ENCODE data around the gene KCNAB1. TPM values are rescaled to one million over a fixed set of nuclear protein-coding genes. Genes with fewer than 3 reads are reported as not detected.

The KCNAB1 gene
- total and polyA plus RNA-seq, 4 donors, result 0.76 to 2.8 (median 1.0) TPM

DNA sequence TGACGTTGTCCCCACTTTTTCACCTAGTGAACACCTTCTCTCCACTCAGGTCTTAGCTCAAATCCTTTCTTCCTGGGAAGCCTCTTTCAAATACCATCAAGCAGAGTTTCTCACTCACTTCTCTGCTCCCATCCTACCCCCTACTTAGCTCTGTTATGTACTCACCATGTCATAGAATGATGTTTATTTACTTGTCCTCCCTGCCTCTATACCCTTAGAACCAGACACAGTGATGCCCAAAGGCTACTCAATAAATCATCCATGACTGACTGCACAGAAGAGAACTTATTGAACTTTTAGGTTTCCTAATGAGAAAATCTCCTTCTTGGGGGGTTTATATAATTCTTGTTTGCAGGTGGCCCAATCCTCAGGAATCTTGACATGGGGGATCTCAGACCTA lies 280.4 kb downstream of the KCNAB1 start:
- no peak overlapping the region for H3K9ac ChIP-seq (ENCODE audit: low read depth in 1 of 2, low read length in 2 of 2)
- H3K36me3 ChIP-seq (ENCODE audit: control insufficient read depth in 4 of 4, insufficient read depth in 3 of 4, low read depth in 1 of 4, low read length in 3 of 4), result no peaks in the 10 kb centered on the region
- H3K27ac ChIP-seq (ENCODE audit: low read depth in 1 of 2, low read length in 2 of 2), result no peak overlapping the region
- no peaks in the 10 kb centered on the region for H3K4me1 ChIP-seq (ENCODE audit: control insufficient read depth in 4 of 4, insufficient read depth in 4 of 4, low read length in 3 of 4)
- H3K27me3 ChIP-seq (ENCODE audit: control insufficient read depth in 4 of 4, insufficient read depth in 4 of 4, low read length in 3 of 4), result no peaks in the 10 kb centered on the region
- peaks cover 0 to 1% (median 0%) of the 10 kb centered on the region in 4 donors for H3K9me3 ChIP-seq (ENCODE audit: control insufficient read depth in 4 of 4, low read length in 3 of 4)
- no peak for DNase-seq (ENCODE audit: low spot score)
- no peak overlapping the region for H3K4me3 ChIP-seq (ENCODE audit: low read depth in 1 of 3, low read length in 3 of 3)
- 64% methylated on average over 1 of the region's 1 CpG for WGBS
- TF ChIP-seq HNF4A (conservative IDR thresholded peaks at IDR 0.05), result no peak
- TF ChIP-seq, protein P1, sequence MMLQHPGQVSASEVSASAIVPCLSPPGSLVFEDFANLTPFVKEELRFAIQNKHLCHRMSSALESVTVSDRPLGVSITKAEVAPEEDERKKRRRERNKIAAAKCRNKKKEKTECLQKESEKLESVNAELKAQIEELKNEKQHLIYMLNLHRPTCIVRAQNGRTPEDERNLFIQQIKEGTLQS (IDR thresholded peaks at IDR 0.05), result no peak
- no peak for TF ChIP-seq FOXA2 (IDR thresholded peaks at IDR 0.05)
- no peak for TF ChIP-seq FOXA1 (IDR thresholded peaks at IDR 0.05)
- TF ChIP-seq, protein P2, sequence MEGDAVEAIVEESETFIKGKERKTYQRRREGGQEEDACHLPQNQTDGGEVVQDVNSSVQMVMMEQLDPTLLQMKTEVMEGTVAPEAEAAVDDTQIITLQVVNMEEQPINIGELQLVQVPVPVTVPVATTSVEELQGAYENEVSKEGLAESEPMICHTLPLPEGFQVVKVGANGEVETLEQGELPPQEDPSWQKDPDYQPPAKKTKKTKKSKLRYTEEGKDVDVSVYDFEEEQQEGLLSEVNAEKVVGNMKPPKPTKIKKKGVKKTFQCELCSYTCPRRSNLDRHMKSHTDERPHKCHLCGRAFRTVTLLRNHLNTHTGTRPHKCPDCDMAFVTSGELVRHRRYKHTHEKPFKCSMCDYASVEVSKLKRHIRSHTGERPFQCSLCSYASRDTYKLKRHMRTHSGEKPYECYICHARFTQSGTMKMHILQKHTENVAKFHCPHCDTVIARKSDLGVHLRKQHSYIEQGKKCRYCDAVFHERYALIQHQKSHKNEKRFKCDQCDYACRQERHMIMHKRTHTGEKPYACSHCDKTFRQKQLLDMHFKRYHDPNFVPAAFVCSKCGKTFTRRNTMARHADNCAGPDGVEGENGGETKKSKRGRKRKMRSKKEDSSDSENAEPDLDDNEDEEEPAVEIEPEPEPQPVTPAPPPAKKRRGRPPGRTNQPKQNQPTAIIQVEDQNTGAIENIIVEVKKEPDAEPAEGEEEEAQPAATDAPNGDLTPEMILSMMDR (IDR thresholded peaks at IDR 0.05; ENCODE audit: low read depth, low read length, missing input control), result no peak
- TF ChIP-seq RAD21 (IDR thresholded peaks at IDR 0.05), result no peak
- TF ChIP-seq RXRA (IDR thresholded peaks at IDR 0.05), result no peak
- no peak for TF ChIP-seq NR2F2 (IDR thresholded peaks at IDR 0.05)
- TF ChIP-seq, protein P3, sequence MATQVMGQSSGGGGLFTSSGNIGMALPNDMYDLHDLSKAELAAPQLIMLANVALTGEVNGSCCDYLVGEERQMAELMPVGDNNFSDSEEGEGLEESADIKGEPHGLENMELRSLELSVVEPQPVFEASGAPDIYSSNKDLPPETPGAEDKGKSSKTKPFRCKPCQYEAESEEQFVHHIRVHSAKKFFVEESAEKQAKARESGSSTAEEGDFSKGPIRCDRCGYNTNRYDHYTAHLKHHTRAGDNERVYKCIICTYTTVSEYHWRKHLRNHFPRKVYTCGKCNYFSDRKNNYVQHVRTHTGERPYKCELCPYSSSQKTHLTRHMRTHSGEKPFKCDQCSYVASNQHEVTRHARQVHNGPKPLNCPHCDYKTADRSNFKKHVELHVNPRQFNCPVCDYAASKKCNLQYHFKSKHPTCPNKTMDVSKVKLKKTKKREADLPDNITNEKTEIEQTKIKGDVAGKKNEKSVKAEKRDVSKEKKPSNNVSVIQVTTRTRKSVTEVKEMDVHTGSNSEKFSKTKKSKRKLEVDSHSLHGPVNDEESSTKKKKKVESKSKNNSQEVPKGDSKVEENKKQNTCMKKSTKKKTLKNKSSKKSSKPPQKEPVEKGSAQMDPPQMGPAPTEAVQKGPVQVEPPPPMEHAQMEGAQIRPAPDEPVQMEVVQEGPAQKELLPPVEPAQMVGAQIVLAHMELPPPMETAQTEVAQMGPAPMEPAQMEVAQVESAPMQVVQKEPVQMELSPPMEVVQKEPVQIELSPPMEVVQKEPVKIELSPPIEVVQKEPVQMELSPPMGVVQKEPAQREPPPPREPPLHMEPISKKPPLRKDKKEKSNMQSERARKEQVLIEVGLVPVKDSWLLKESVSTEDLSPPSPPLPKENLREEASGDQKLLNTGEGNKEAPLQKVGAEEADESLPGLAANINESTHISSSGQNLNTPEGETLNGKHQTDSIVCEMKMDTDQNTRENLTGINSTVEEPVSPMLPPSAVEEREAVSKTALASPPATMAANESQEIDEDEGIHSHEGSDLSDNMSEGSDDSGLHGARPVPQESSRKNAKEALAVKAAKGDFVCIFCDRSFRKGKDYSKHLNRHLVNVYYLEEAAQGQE (IDR thresholded peaks at IDR 0.05), result no peak
- no peak for TF ChIP-seq JUND (IDR thresholded peaks at IDR 0.05)
- no peak for TF ChIP-seq SP1 (IDR thresholded peaks at IDR 0.05)
- no peak for TF ChIP-seq EGR1 (IDR thresholded peaks at IDR 0.05; ENCODE audit: low read depth in 2 of 2)
- TF ChIP-seq, protein P4, sequence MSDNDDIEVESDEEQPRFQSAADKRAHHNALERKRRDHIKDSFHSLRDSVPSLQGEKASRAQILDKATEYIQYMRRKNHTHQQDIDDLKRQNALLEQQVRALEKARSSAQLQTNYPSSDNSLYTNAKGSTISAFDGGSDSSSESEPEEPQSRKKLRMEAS (IDR thresholded peaks at IDR 0.05), result no peak
- TF ChIP-seq YY1 (IDR thresholded peaks at IDR 0.05), result no peak
- no peak for TF ChIP-seq HNF4G (IDR thresholded peaks at IDR 0.05)
- no peak for TF ChIP-seq GABPA (IDR thresholded peaks at IDR 0.05 in 1 of 2, conservative IDR thresholded peaks at IDR 0.05 in 1 of 2)
- TF ChIP-seq TAF1 (conservative IDR thresholded peaks at IDR 0.05), result no peak
- TF ChIP-seq, protein P5, sequence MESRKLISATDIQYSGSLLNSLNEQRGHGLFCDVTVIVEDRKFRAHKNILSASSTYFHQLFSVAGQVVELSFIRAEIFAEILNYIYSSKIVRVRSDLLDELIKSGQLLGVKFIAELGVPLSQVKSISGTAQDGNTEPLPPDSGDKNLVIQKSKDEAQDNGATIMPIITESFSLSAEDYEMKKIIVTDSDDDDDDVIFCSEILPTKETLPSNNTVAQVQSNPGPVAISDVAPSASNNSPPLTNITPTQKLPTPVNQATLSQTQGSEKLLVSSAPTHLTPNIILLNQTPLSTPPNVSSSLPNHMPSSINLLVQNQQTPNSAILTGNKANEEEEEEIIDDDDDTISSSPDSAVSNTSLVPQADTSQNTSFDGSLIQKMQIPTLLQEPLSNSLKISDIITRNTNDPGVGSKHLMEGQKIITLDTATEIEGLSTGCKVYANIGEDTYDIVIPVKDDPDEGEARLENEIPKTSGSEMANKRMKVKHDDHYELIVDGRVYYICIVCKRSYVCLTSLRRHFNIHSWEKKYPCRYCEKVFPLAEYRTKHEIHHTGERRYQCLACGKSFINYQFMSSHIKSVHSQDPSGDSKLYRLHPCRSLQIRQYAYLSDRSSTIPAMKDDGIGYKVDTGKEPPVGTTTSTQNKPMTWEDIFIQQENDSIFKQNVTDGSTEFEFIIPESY (IDR thresholded peaks at IDR 0.05), result no peak

All from liver (tissue), 9 donors.